Esophagus muscularis mucosa (tissue), 4 donors: ENCODE results near the gene TLE3.

Source experiments
- CTCF ChIP-seq, 3 experiments: fragments of 200-600 bp in 2 of 3; fragments of 450-650 bp in 1 of 3; sonication (generic) in 2 of 3; IDR thresholded peaks; one replicate each; pipeline ENCODE4 v1.5.1; 2017 to 2019; ENCODE audit warnings: antibody characterized with exemption in 3 of 3, mild to moderate bottlenecking in 2 of 3, moderate library complexity in 1 of 3
- EP300 ChIP-seq: sonication (generic); formaldehyde crosslinking; IDR thresholded peaks from one replicate; pipeline ENCODE4 v1.6.1; 2017; ENCODE audit warnings: antibody characterized with exemption
- POLR2A ChIP-seq: fragments of 450-650 bp; IDR thresholded peaks from one replicate; pipeline ENCODE4 v1.6.1; 2017; ENCODE audit warnings: antibody characterized with exemption, moderate library complexity, mild to moderate bottlenecking, low read depth
- POLR2AphosphoS5 ChIP-seq, 2 donors: sonication (generic); formaldehyde crosslinking; IDR thresholded peaks; one replicate each; pipeline ENCODE4 v1.6.1; 2017; ENCODE audit warnings: antibody characterized with exemption in 2 of 2

GRCh38 chr15:70053716-70054229 is 43.9 kb downstream of the TLE3 start:
- no peak for TF ChIP-seq CTCF (IDR thresholded peaks at IDR 0.05)
- no peak for TF ChIP-seq POLR2A
- no peak for TF ChIP-seq POLR2AphosphoS5 (IDR thresholded peaks at IDR 0.05)
- no peak for TF ChIP-seq EP300
